Measurements from ENCODE around the gene SELENOT.

Gene SELENOT

DNA sequence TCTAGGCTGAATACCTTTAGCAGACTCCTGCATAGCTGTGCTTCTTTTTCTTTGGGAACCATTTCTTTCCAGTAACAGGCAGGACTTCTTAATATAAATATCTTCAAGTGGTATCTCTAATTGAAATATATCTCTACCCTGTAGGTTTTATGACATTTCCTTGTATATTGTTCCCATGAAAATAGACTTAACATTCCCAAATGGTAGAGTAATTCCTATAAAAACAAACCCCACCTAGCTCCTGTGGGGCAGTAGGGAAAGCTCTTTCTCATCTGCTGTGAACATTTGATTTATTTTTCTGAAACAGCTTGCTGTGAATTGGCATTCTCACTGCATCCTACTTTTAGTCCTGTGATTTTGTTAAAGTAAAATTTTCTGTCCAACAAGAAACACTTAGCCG, 20.8 kb downstream of the SELENOT start:
- peaks cover 8% of the 10 kb centered on the region for H3K4me1 ChIP-seq (ENCODE audit: control insufficient read depth, insufficient read depth, low read length, poor library complexity, severe bottlenecking)
- no peak for DNase-seq
- peak overlapping the region; percentile 14 for H3K27ac ChIP-seq (ENCODE audit: insufficient read depth, low read length, poor library complexity, severe bottlenecking)
- H3K36me3 ChIP-seq (ENCODE audit: control insufficient read depth, insufficient read depth, low read length): peaks cover 41% of the 10 kb centered on the region
- no peaks in the 10 kb centered on the region for H3K9me3 ChIP-seq (ENCODE audit: control insufficient read depth, low read length)
- no peaks in the 10 kb centered on the region for H3K27me3 ChIP-seq (replicated peaks; ENCODE audit: control insufficient read depth, insufficient read depth, low read length, poor library complexity, severe bottlenecking)
- no peak overlapping the region for H3K4me3 ChIP-seq (ENCODE audit: insufficient read depth, low read depth, low read length, poor library complexity, severe bottlenecking)

DNA sequence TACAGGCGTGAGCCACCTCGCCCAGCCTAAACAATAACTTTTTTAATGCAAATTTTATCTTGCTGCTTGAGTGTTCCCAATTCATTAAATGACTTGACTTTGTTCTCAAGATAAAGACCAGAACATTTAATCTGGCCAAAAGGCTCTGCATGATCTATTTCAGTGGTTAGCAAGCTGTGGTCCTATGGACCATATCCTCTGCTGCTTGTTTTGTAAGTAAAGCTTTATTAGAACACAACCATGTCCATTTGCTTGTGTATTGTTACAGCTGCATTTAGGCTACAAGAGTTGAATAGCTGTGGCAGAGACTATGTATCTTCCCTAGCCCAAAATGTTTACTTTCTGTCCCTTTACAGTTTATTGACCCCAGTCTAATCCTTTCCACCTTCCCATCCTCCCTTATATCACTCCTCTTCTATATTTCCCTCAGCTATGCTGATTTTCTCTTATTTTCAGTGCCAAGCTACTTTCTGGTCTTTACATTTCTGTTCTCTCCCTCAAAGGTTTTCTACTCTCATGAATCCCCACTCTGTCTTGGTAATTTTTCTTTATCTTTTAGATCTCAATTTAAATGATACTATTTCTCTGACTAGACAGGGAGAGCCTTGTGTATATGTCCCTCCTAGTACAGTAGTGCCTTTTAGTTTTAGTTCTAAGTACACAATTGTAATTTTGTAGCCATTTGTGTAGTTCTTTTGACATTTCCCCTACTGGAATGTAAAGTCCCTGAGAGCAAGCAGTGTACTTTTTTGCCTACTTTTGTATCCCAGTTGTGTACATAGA, 23.2 kb downstream of the SELENOT start:
- Histone ChIP-seq H3K9me3 (ENCODE audit: control insufficient read depth, low read length) (no peaks in the 10 kb centered on the region), H3K4me3 (ENCODE audit: insufficient read depth, low read depth, low read length, poor library complexity, severe bottlenecking) (no peak overlapping the region), H3K36me3 (ENCODE audit: control insufficient read depth, insufficient read depth, low read length) (peaks cover 50% of the 10 kb centered on the region), H3K27me3 (replicated peaks; ENCODE audit: control insufficient read depth, insufficient read depth, low read length, poor library complexity, severe bottlenecking) (no peaks in the 10 kb centered on the region), H3K27ac (ENCODE audit: insufficient read depth, low read length, poor library complexity, severe bottlenecking) (no peak overlapping the region), H3K4me1 (ENCODE audit: control insufficient read depth, insufficient read depth, low read length, poor library complexity, severe bottlenecking) (peaks cover 8% of the 10 kb centered on the region)
- no peak for DNase-seq

DNA sequence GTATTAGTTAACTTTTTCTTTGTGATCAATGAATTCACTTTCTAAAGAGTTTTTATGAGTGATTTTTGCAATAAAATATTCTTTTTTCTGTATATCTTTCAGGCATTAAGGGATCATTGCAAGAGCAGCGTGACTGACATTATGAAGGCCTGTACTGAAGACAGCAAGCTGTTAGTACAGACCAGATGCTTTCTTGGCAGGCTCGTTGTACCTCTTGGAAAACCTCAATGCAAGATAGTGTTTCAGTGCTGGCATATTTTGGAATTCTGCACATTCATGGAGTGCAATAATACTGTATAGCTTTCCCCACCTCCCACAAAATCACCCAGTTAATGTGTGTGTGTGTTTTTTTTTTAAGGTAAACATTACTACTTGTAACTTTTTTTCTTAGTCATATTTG, 24.4 kb downstream of the SELENOT start:
- Histone ChIP-seq H3K4me3 (ENCODE audit: insufficient read depth, low read depth, low read length, poor library complexity, severe bottlenecking) (no peak overlapping the region), H3K27ac (ENCODE audit: insufficient read depth, low read length, poor library complexity, severe bottlenecking) (no peak overlapping the region), H3K9me3 (ENCODE audit: control insufficient read depth, low read length) (no peaks in the 10 kb centered on the region), H3K27me3 (replicated peaks; ENCODE audit: control insufficient read depth, insufficient read depth, low read length, poor library complexity, severe bottlenecking) (no peaks in the 10 kb centered on the region), H3K36me3 (ENCODE audit: control insufficient read depth, insufficient read depth, low read length) (peaks cover 50% of the 10 kb centered on the region), H3K4me1 (ENCODE audit: control insufficient read depth, insufficient read depth, low read length, poor library complexity, severe bottlenecking) (no peaks in the 10 kb centered on the region)
- no peak for DNase-seq

DNA sequence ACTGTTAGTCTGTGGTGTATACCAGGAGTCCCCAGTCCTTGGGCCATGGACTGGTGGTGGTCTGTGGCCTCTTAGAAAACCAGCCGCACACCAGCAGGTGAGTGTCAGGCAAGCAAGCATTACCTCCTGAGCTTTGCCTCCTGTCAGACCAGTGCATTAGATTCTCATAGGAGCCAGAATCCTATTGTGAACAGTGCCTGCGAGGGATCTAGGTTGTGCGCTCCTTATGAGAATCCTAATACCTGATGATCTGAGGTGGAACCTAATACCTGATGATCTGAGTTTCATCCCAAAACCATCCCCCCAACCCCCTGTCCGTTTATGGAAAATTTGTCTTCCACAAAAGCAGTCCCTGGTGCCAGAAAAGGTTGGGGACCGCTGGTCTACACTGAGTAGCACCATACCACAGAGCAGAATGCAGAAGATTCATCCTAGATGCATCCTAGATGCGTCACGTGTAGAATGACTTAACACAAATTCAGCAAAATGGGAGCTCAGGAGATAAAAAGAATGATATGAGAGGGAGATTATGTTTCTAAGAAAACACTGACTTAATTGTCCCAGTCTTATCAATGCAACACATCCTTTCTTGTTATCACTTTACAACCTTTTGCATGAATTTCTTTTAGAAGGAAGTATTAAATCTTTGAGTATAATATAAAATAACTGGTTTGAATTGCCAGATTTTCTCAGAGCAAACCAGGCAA, 28.5 kb downstream of the SELENOT start:
- no peak overlapping the region for H3K4me3 ChIP-seq (ENCODE audit: insufficient read depth, low read depth, low read length, poor library complexity, severe bottlenecking)
- no peaks in the 10 kb centered on the region for H3K27me3 ChIP-seq (replicated peaks; ENCODE audit: control insufficient read depth, insufficient read depth, low read length, poor library complexity, severe bottlenecking)
- no peak for DNase-seq
- peaks cover 14% of the 10 kb centered on the region for H3K4me1 ChIP-seq (ENCODE audit: control insufficient read depth, insufficient read depth, low read length, poor library complexity, severe bottlenecking)
- peaks cover 27% of the 10 kb centered on the region for H3K36me3 ChIP-seq (ENCODE audit: control insufficient read depth, insufficient read depth, low read length)
- H3K27ac ChIP-seq (ENCODE audit: insufficient read depth, low read length, poor library complexity, severe bottlenecking): no peak overlapping the region
- H3K9me3 ChIP-seq (ENCODE audit: control insufficient read depth, low read length): no peaks in the 10 kb centered on the region

DNA sequence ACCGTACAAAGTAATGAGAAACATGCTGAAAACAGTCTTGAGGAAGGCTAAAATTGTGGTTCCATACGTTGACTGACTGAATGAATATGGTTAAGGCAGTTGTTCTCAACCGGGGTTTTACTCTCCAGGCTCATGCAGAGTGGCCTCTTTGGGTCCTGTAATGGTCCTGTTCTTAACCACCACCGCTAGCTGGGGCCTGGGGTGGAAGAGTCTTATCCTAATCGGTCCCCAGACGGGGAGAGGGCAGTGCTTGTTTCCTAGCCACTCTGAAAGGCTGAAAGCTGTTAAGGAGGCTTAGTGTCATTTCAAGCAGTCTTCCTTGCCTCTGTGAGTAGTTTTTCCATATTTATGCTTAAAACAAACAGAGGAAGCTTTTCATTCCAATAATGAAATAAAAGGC, 32.0 kb downstream of the SELENOT start:
- peak overlapping the region; percentile 28 for H3K27ac ChIP-seq (ENCODE audit: insufficient read depth, low read length, poor library complexity, severe bottlenecking)
- H3K4me1 ChIP-seq (ENCODE audit: control insufficient read depth, insufficient read depth, low read length, poor library complexity, severe bottlenecking): peaks cover 14% of the 10 kb centered on the region
- H3K36me3 ChIP-seq (ENCODE audit: control insufficient read depth, insufficient read depth, low read length): peaks cover 7% of the 10 kb centered on the region
- H3K4me3 ChIP-seq (ENCODE audit: insufficient read depth, low read depth, low read length, poor library complexity, severe bottlenecking): no peak overlapping the region
- H3K9me3 ChIP-seq (ENCODE audit: control insufficient read depth, low read length): no peaks in the 10 kb centered on the region
- no peaks in the 10 kb centered on the region for H3K27me3 ChIP-seq (replicated peaks; ENCODE audit: control insufficient read depth, insufficient read depth, low read length, poor library complexity, severe bottlenecking)
- no peak for DNase-seq

DNA sequence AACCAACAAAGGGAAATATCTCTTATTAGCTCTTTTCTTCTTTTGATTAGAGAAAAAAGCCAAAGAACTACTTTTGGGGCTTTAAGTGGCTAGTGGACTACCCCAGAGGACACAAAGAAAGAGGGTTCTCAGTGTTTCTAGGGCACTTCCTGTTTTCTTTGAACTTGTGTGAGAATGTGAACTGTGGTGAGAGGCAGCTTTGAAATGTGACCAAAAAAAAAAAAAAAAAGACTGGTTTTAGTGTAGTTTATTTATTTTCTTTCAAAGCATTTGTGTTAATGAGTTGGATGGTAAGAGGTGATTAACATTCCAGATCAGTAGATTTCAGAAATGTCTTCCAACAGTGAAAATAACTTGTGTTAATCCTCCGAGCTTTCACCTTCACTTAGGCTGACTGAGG, 32.4 kb downstream of the SELENOT start:
- peak overlapping the region; percentile 28 for H3K27ac ChIP-seq (ENCODE audit: insufficient read depth, low read length, poor library complexity, severe bottlenecking)
- peaks cover 14% of the 10 kb centered on the region for H3K4me1 ChIP-seq (ENCODE audit: control insufficient read depth, insufficient read depth, low read length, poor library complexity, severe bottlenecking)
- no peaks in the 10 kb centered on the region for H3K27me3 ChIP-seq (replicated peaks; ENCODE audit: control insufficient read depth, insufficient read depth, low read length, poor library complexity, severe bottlenecking)
- peaks cover 4% of the 10 kb centered on the region for H3K36me3 ChIP-seq (ENCODE audit: control insufficient read depth, insufficient read depth, low read length)
- H3K4me3 ChIP-seq (ENCODE audit: insufficient read depth, low read depth, low read length, poor library complexity, severe bottlenecking): no peak overlapping the region
- H3K9me3 ChIP-seq (ENCODE audit: control insufficient read depth, low read length): no peaks in the 10 kb centered on the region
- DNase-seq: no peak

DNA sequence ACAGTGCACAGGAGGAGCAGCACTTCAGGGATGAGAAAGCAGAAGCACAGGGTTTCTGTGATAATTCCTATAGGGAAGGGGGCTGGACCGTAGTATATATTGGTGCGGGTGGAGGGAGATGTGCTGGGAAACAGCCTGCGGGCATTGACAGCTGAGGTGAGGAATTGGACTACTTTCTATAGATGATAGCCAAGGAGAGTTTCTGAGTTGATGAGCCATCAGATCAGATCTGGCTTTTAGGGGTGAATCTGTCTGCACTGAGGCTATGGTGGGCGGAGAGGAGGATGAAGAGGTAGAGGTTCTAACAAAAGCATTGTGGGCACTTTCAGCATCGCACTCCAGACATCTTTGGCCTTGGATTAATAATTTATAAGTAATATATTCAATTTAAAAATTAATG, 33.1 kb downstream of the SELENOT start:
- Histone ChIP-seq H3K27me3 (replicated peaks; ENCODE audit: control insufficient read depth, insufficient read depth, low read length, poor library complexity, severe bottlenecking) (no peaks in the 10 kb centered on the region), H3K4me3 (ENCODE audit: insufficient read depth, low read depth, low read length, poor library complexity, severe bottlenecking) (no peak overlapping the region), H3K4me1 (ENCODE audit: control insufficient read depth, insufficient read depth, low read length, poor library complexity, severe bottlenecking) (peaks cover 14% of the 10 kb centered on the region), H3K36me3 (ENCODE audit: control insufficient read depth, insufficient read depth, low read length) (no peaks in the 10 kb centered on the region), H3K9me3 (ENCODE audit: control insufficient read depth, low read length) (no peaks in the 10 kb centered on the region), H3K27ac (ENCODE audit: insufficient read depth, low read length, poor library complexity, severe bottlenecking) (no peak overlapping the region)
- DNase-seq: no peak

DNA sequence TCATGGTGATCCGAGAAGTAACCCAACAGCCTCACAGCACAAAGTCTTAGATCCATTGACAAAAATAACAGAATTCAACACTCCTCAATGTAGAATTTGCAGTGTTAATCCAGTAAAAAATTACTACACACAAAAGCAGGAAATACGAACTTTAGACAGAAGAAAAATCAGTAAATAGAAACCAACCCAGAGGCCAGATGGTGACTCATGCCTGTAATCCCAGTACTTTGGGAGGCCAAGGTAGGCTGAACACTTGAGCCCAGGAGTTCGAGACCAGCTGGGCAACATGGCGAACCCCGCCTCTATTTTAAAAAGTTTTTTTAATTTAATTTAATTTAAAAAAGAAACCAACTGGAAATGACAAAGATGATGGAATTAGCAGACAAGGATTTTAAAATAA, 36.1 kb downstream of the SELENOT start:
- no peak overlapping the region for H3K4me3 ChIP-seq (ENCODE audit: insufficient read depth, low read depth, low read length, poor library complexity, severe bottlenecking)
- no peaks in the 10 kb centered on the region for H3K36me3 ChIP-seq (ENCODE audit: control insufficient read depth, insufficient read depth, low read length)
- peaks cover 14% of the 10 kb centered on the region for H3K4me1 ChIP-seq (ENCODE audit: control insufficient read depth, insufficient read depth, low read length, poor library complexity, severe bottlenecking)
- no peaks in the 10 kb centered on the region for H3K27me3 ChIP-seq (replicated peaks; ENCODE audit: control insufficient read depth, insufficient read depth, low read length, poor library complexity, severe bottlenecking)
- no peaks in the 10 kb centered on the region for H3K9me3 ChIP-seq (ENCODE audit: control insufficient read depth, low read length)
- no peak for DNase-seq
- H3K27ac ChIP-seq (ENCODE audit: insufficient read depth, low read length, poor library complexity, severe bottlenecking): no peak overlapping the region

DNA sequence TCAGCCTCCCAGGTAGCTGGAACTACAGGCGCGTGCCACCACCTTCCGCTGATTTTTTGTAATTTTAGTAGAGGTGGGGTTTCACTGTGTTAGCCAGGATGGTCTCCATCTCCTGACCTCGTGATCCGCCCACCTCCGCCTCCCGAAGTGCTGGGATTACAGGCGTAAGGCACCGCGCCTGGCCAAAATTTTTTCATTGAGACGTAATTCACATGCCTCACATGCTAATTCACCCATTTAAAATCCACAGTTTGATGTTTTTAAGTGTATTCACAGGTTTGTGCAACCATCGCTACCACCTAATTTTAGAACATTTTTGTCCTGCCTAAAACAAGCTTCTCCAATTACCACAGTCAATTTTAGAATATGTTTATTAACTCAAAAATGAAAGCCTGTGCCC, 37.1 kb downstream of the SELENOT start:
- H3K27ac ChIP-seq (ENCODE audit: insufficient read depth, low read length, poor library complexity, severe bottlenecking): no peak overlapping the region
- H3K4me3 ChIP-seq (ENCODE audit: insufficient read depth, low read depth, low read length, poor library complexity, severe bottlenecking): no peak overlapping the region
- H3K36me3 ChIP-seq (ENCODE audit: control insufficient read depth, insufficient read depth, low read length): no peaks in the 10 kb centered on the region
- H3K4me1 ChIP-seq (ENCODE audit: control insufficient read depth, insufficient read depth, low read length, poor library complexity, severe bottlenecking): peaks cover 11% of the 10 kb centered on the region
- H3K9me3 ChIP-seq (ENCODE audit: control insufficient read depth, low read length): no peaks in the 10 kb centered on the region
- DNase-seq: no peak
- no peaks in the 10 kb centered on the region for H3K27me3 ChIP-seq (replicated peaks; ENCODE audit: control insufficient read depth, insufficient read depth, low read length, poor library complexity, severe bottlenecking)

DNA sequence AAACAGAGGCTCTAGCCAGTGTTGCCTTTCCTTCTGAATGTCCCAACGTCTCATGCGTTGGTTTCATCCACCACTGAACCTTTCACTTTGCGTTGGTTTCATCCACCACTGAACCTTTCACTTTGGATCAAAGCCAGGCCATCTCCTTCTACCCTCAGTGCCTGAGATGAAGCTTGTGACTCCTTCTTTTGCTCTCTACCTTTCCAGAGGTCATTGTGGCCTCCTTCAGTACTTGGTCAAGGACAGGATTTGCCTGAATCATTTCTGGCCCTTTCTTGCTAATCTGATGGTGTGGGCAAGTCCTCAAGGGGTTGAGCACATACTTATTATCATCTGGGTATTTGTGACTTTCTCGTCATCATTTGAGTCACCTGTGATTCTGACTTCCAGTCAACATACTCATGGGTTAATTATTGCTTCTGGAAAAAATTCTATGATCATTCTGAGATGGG, 50.0 kb downstream of the SELENOT start:
- no peak overlapping the region for H3K4me3 ChIP-seq (ENCODE audit: insufficient read depth, low read depth, low read length, poor library complexity, severe bottlenecking)

More for the DNA sequence above, 50.0 kb downstream of the SELENOT start:
- no peaks in the 10 kb centered on the region for H3K27me3 ChIP-seq (replicated peaks; ENCODE audit: control insufficient read depth, insufficient read depth, low read length, poor library complexity, severe bottlenecking)
- H3K36me3 ChIP-seq (ENCODE audit: control insufficient read depth, insufficient read depth, low read length): no peaks in the 10 kb centered on the region
- H3K27ac ChIP-seq (ENCODE audit: insufficient read depth, low read length, poor library complexity, severe bottlenecking): no peak overlapping the region
- no peak for DNase-seq
- no peaks in the 10 kb centered on the region for H3K9me3 ChIP-seq (ENCODE audit: control insufficient read depth, low read length)
- H3K4me1 ChIP-seq (ENCODE audit: control insufficient read depth, insufficient read depth, low read length, poor library complexity, severe bottlenecking): no peaks in the 10 kb centered on the region

All from effector memory CD4-positive, alpha-beta T cell (primary cell).